Measurements from ENCODE around the gene KRTAP2-1. TPM values are rescaled to one million over a fixed set of nuclear protein-coding genes. Genes with fewer than 3 reads are reported as not detected.

KRTAP2-1 gene
- total RNA-seq: not detected

GRCh38 chr17:41046735-41047465, at the start of gene KRTAP2-1:
Gene KRTAP2-1 (minus strand): TSS chr17:41047316. CDS start chr17:41047267, 49 bp downstream.

GRCh38 chr17:41084100-41084856, 37.2 kb upstream of the KRTAP2-1 start, which contains the start of gene KRTAP4-7:
Gene KRTAP4-7 (plus strand): TSS chr17:41084150. CDS start chr17:41084207, 57 bp downstream.

GRCh38 chr17:41065829-41066624, 18.9 kb upstream of the KRTAP2-1 start, which contains the start of gene KRTAP2-4:
Gene KRTAP2-4 (minus strand): TSS chr17:41065879. CDS start chr17:41065845, 34 bp downstream.

GRCh38 chr17:41060052-41060604, 13.0 kb upstream of the KRTAP2-1 start, which contains the start of gene KRTAP2-3:
Gene KRTAP2-3 (minus strand): TSS chr17:41060114. CDS start chr17:41060050, 64 bp downstream.

GRCh38 chr17:41055130-41055529, 8.0 kb upstream of the KRTAP2-1 start, which contains the start of gene KRTAP2-2:
Gene KRTAP2-2 (minus strand): TSS chr17:41055230. CDS start chr17:41055211, 19 bp downstream.

GRCh38 chr17:41040783-41041571, 6.1 kb downstream of the KRTAP2-1 start, which contains the start of gene KRTAP1-1:
Gene KRTAP1-1 (minus strand): TSS chr17:41041450. CDS start chr17:41041397, 53 bp downstream.

GRCh38 chr17:41034346-41034935, 12.7 kb downstream of the KRTAP2-1 start, which contains the start of gene KRTAP1-3:
Gene KRTAP1-3 (minus strand): TSS chr17:41034874. CDS start chr17:41034821, 53 bp downstream.

GRCh38 chr17:41029633-41030245, 17.4 kb downstream of the KRTAP2-1 start, which contains the start of gene KRTAP1-4:
Gene KRTAP1-4 (minus strand): TSS chr17:41030195. CDS start chr17:41030078, 117 bp downstream.

GRCh38 chr17:41026715-41027471, 20.2 kb downstream of the KRTAP2-1 start, which contains the start of gene KRTAP1-5:
Gene KRTAP1-5 (minus strand): TSS chr17:41027208. CDS start chr17:41027155, 53 bp downstream.

GRCh38 chr17:41008811-41009210, 38.3 kb downstream of the KRTAP2-1 start, which contains the start of gene KRTAP3-1:
Gene KRTAP3-1 (minus strand): TSS chr17:41009128. CDS start chr17:41009074, 54 bp downstream.

GRCh38 chr17:40999563-40999962, 47.6 kb downstream of the KRTAP2-1 start, which contains the start of gene KRTAP3-2:
Gene KRTAP3-2 (minus strand): TSS chr17:40999906. CDS start chr17:40999853, 53 bp downstream.

Other genes starting within 250 kb of the KRTAP2-1 start
- gene KRT28, start 247.4 kb downstream of the KRTAP2-1 start, total RNA-seq: 0.27 TPM
- 14.5 TPM for gene KRT10, start 224.7 kb downstream of the KRTAP2-1 start, total RNA-seq
- gene KRT12, start 180.1 kb downstream of the KRTAP2-1 start, total RNA-seq: 50.0 TPM
- gene KRT20, start 162.1 kb downstream of the KRTAP2-1 start, total RNA-seq: not detected
- gene KRT23, start 109.7 kb downstream of the KRTAP2-1 start, total RNA-seq: 9.0 TPM
- 0.44 TPM for gene KRT39, start 80.4 kb downstream of the KRTAP2-1 start, total RNA-seq
- 1.4 TPM for gene KRT40, start 63.0 kb downstream of the KRTAP2-1 start, total RNA-seq
- gene KRTAP3-3, start 53.2 kb downstream of the KRTAP2-1 start, total RNA-seq: not detected
- gene KRTAP3-2, start 47.4 kb downstream of the KRTAP2-1 start, total RNA-seq: not detected
- gene KRTAP3-1, start 38.2 kb downstream of the KRTAP2-1 start, total RNA-seq: not detected
- not detected for gene KRTAP1-5, start 20.1 kb downstream of the KRTAP2-1 start, total RNA-seq
- gene KRTAP1-4, start 17.1 kb downstream of the KRTAP2-1 start, total RNA-seq: not detected
- gene KRTAP1-3, start 12.4 kb downstream of the KRTAP2-1 start, total RNA-seq: not detected
- not detected for gene KRTAP1-1, start 5.9 kb downstream of the KRTAP2-1 start, total RNA-seq
- gene KRTAP2-2, start 7.9 kb upstream of the KRTAP2-1 start, total RNA-seq: not detected
- gene KRTAP2-3, start 12.8 kb upstream of the KRTAP2-1 start, total RNA-seq: not detected
- not detected for gene KRTAP2-4, start 18.6 kb upstream of the KRTAP2-1 start, total RNA-seq
- gene KRTAP4-7, start 36.8 kb upstream of the KRTAP2-1 start, total RNA-seq: not detected
- gene KRTAP4-8, start 50.8 kb upstream of the KRTAP2-1 start, total RNA-seq: not detected
- not detected for gene KRTAP4-16, start 54.9 kb upstream of the KRTAP2-1 start, total RNA-seq
- gene KRTAP4-9, start 58.1 kb upstream of the KRTAP2-1 start, total RNA-seq: not detected
- not detected for gene KRTAP4-11, start 71.1 kb upstream of the KRTAP2-1 start, total RNA-seq
- gene KRTAP4-12, start 76.9 kb upstream of the KRTAP2-1 start, total RNA-seq: not detected
- not detected for gene KRTAP4-6, start 93.2 kb upstream of the KRTAP2-1 start, total RNA-seq
- gene KRTAP4-5, start 102.5 kb upstream of the KRTAP2-1 start, total RNA-seq: not detected
- not detected for gene KRTAP4-4, start 113.4 kb upstream of the KRTAP2-1 start, total RNA-seq
- not detected for gene KRTAP4-3, start 120.9 kb upstream of the KRTAP2-1 start, total RNA-seq
- not detected for gene KRTAP4-2, start 130.9 kb upstream of the KRTAP2-1 start, total RNA-seq
- not detected for gene KRTAP4-1, start 137.6 kb upstream of the KRTAP2-1 start, total RNA-seq
- not detected for gene KRTAP9-1, start 142.6 kb upstream of the KRTAP2-1 start, total RNA-seq
- gene KRTAP9-2, start 179.3 kb upstream of the KRTAP2-1 start, total RNA-seq: not detected
- gene KRTAP9-3, start 185.1 kb upstream of the KRTAP2-1 start, total RNA-seq: not detected
- 0.44 TPM for gene KRTAP9-8, start 190.7 kb upstream of the KRTAP2-1 start, total RNA-seq
- not detected for gene KRTAP9-4, start 202.4 kb upstream of the KRTAP2-1 start, total RNA-seq
- not detected for gene KRTAP9-9, start 208.1 kb upstream of the KRTAP2-1 start, total RNA-seq
- not detected for gene KRTAP9-6, start 218.1 kb upstream of the KRTAP2-1 start, total RNA-seq
- gene KRTAP9-7, start 228.4 kb upstream of the KRTAP2-1 start, total RNA-seq: not detected

Data from camera-type eye (tissue), 1 donor.